GM23338 (cell line): Measurements from ENCODE around the gene CRX. TPM values are rescaled to one million over a fixed set of nuclear protein-coding genes. Genes with fewer than 3 reads are reported as not detected.

Experiments used
- ATAC-seq: fragments of 200-7000 bp; cut with Tn5 transposase; 3 replicates; pipeline ENCODE4 v1.9.1; 2020
- DNase-seq: peaks from one replicate; pipeline ENCODE4 v3.0.0-alpha.2; 2015; ENCODE audit warnings: low spot score
- H2AFZ ChIP-seq: fragments of 200-600 bp; sonication (generic); 2 replicates; pipeline ENCODE4 v1.8.0; 2016; ENCODE audit warnings: antibody characterized with exemption, mild to moderate bottlenecking, moderate library complexity
- H3F3A ChIP-seq: fragments of 200-600 bp; sonication (generic); replicated peaks from 2 replicates; pipeline ENCODE4 v1.8.0; 2017; ENCODE audit warnings: antibody characterized with exemption, mixed run types, low read depth
- H3K27ac ChIP-seq: fragments of 200-600 bp; sonication (generic); 2 replicates; pipeline ENCODE4 v1.6.1; 2016; ENCODE audit warnings: low read depth
- H3K27me3 ChIP-seq: fragments of 200-600 bp; sonication (generic); 2 replicates; pipeline ENCODE4 v1.8.0; 2016; ENCODE audit warnings: mild to moderate bottlenecking, mixed run types, moderate library complexity; ENCODE audit not compliant: insufficient read depth
- H3K36me3 ChIP-seq: fragments of 200-600 bp; sonication (generic); 2 replicates; pipeline ENCODE4 v1.8.0; 2016; ENCODE audit warnings: mild to moderate bottlenecking; ENCODE audit not compliant: insufficient read depth
- H3K4me1 ChIP-seq: fragments of 200-600 bp; sonication (generic); 2 replicates; pipeline ENCODE4 v1.8.0; 2016; ENCODE audit warnings: mild to moderate bottlenecking, moderate library complexity; ENCODE audit not compliant: insufficient read depth
- H3K4me2 ChIP-seq: fragments of 200-600 bp; sonication (generic); 2 replicates; pipeline ENCODE4 v1.7.1; 2017; ENCODE audit warnings: mixed run types
- H3K4me3 ChIP-seq: fragments of 200-600 bp; sonication (generic); 2 replicates; pipeline ENCODE4 v1.6.1; 2016; ENCODE audit warnings: mixed run types
- H3K79me2 ChIP-seq: fragments of 200-600 bp; sonication (generic); replicated peaks from 2 replicates; pipeline ENCODE4 v1.8.0; 2017; ENCODE audit warnings: mild to moderate bottlenecking; ENCODE audit not compliant: insufficient read depth
- H3K9me2 ChIP-seq: fragments of 200-600 bp; sonication (generic); 2 replicates; pipeline ENCODE4 v1.8.0; 2017; ENCODE audit not compliant: insufficient read depth
- H4K20me1 ChIP-seq: fragments of 200-600 bp; sonication (generic); replicated peaks from 2 replicates; pipeline ENCODE4 v1.8.0; 2017; ENCODE audit warnings: mild to moderate bottlenecking; ENCODE audit not compliant: insufficient read depth
- H3K27ac Mint-ChIP-seq: 2 replicates; pipeline ENCODE4 v1.8.0; 2020; ENCODE audit warnings: inconsistent platforms, mild to moderate bottlenecking, moderate library complexity, mixed read lengths
- H3K27me3 Mint-ChIP-seq: 3 replicates; pipeline ENCODE4 v1.8.0; 2022; ENCODE audit warnings: low read depth, mild to moderate bottlenecking, moderate library complexity, mixed read lengths, inconsistent platforms; ENCODE audit not compliant: insufficient read depth, poor library complexity
- H3K36me3 Mint-ChIP-seq: 3 replicates; pipeline ENCODE4 v1.8.0; 2021; ENCODE audit warnings: low read depth, mild to moderate bottlenecking, inconsistent platforms, moderate library complexity, mixed read lengths
- H3K4me1 Mint-ChIP-seq: 3 replicates; pipeline ENCODE4 v1.8.0; 2020; ENCODE audit warnings: mild to moderate bottlenecking, inconsistent platforms, mixed read lengths
- H3K4me3 Mint-ChIP-seq: 3 replicates; pipeline ENCODE4 v1.8.0; 2021; ENCODE audit warnings: moderate library complexity, mild to moderate bottlenecking, inconsistent platforms, mixed read lengths
- H3K9me3 Mint-ChIP-seq: 3 replicates; pipeline ENCODE4 v1.8.0; 2020; ENCODE audit warnings: moderate library complexity, mild to moderate bottlenecking, inconsistent platforms, mixed read lengths
- CTCF ChIP-seq, 2 experiments: fragments of 200-600 bp in 1 of 2; sonication (generic) in 1 of 2; conservative IDR thresholded peaks; 2 replicates each; pipeline versions ENCODE4 v1.5.1 to v1.6.1; 2016 to 2017; ENCODE audit warnings: antibody characterized with exemption in 2 of 2, low read depth in 2 of 2, mild to moderate bottlenecking in 2 of 2, moderate library complexity in 1 of 2
- EZH2 ChIP-seq: fragments of 200-600 bp; sonication (generic); IDR thresholded peaks from one replicate; pipeline ENCODE4 v1.8.0; 2017; ENCODE audit warnings: antibody characterized with exemption, mild to moderate bottlenecking, low read depth; ENCODE audit not compliant: unreplicated experiment
- JUNB ChIP-seq: IDR thresholded peaks from one replicate; pipeline ENCODE4 v1.6.1; 2016; ENCODE audit warnings: antibody characterized with exemption; ENCODE audit not compliant: unreplicated experiment
- NANOG ChIP-seq: IDR thresholded peaks from 2 replicates; pipeline ENCODE4 v1.6.1; 2016; ENCODE audit warnings: antibody characterized with exemption, borderline replicate concordance
- POLR2AphosphoS5 ChIP-seq: IDR thresholded peaks from 2 replicates; pipeline ENCODE4 v1.6.1; 2016; ENCODE audit warnings: antibody characterized with exemption, low read depth
- REST ChIP-seq: IDR thresholded peaks from one replicate; pipeline ENCODE4 v1.6.1; 2018; ENCODE audit warnings: antibody characterized with exemption; ENCODE audit not compliant: unreplicated experiment
- STAT1 ChIP-seq: IDR thresholded peaks from one replicate; pipeline ENCODE4 v1.6.1; 2016; ENCODE audit warnings: antibody characterized with exemption; ENCODE audit not compliant: unreplicated experiment
- ZNF331 ChIP-seq: fragments of 250-450 bp; sonication (Bioruptor Pico); IDR thresholded peaks from 2 replicates; pipeline ENCODE4 v1.5.0; 2020; ENCODE audit warnings: low read depth, mild to moderate bottlenecking, moderate library complexity
- ZNF462 ChIP-seq: fragments of 250-450 bp; sonication (Bioruptor Pico); IDR thresholded peaks from 2 replicates; pipeline ENCODE4 v1.5.0; 2020; ENCODE audit warnings: mild to moderate bottlenecking, moderate library complexity
- polyA plus RNA-seq: library from polyadenylated mRNA; unstranded; fragments of >200 nt; fragmentation: Nextera tagmentation; extraction: Ambion mirVana; gene quantifications from 2 replicates; pipeline ENCODE4 v1.2.1, GENCODE V29; 2016
- total RNA-seq: library from RNA; depleted of rRNA; stranded (reverse); fragments of >200 nt; shearing (Covaris generic); gene quantifications from 2 replicates; pipeline ENCODE4 v1.2.3, GENCODE V29; 2014

The CRX gene
- total and polyA plus RNA-seq, 2 experiments from 2014 or later, result 0.15 TPM; not detected in 1

- Mint-ChIP-seq H3K36me3 (peaks cover 2% of the 10 kb centered on the region; the same call in 1 of the 3 replicates), H3K4me1 (peaks cover 11% of the 10 kb centered on the region), H3K9me3 (0 out of 3 replicates have a peak, but pooled peaks cover 3% of the 10 kb centered on the region), H3K27ac (no peak overlapping the region), H3K4me3 (no peak overlapping the region; the same call in 2 of the 3 replicates), H3K27me3 (peaks cover 7% of the 10 kb centered on the region)
- Histone ChIP-seq H4K20me1 (no peaks in the 10 kb centered on the region), H3K9me2 (no peaks in the 10 kb centered on the region), H3K27ac (no peak overlapping the region), H3K79me2 (no peaks in the 10 kb centered on the region), H2AFZ (peak overlapping the region; percentile 94; the same call in 1 of the 2 replicates), H3K4me1 (peaks cover 3% of the 10 kb centered on the region; the same call in 1 of the 2 replicates), H3K4me2 (no peak overlapping the region), H3F3A (no peaks in the 10 kb centered on the region), H3K4me3 (no peak overlapping the region), H3K36me3 (no peaks in the 10 kb centered on the region), H3K27me3 (no peaks in the 10 kb centered on the region)
- TF ChIP-seq STAT1 (no peak), JUNB (no peak), NANOG (no peak), CTCF (conservative IDR thresholded peaks at IDR 0.05; ENCODE audit: low read depth in 2 of 2) (no peak), REST (no peak), EZH2 (no peak), ZNF462 (no peak), POLR2AphosphoS5 (no peak), ZNF331 (no peak)
- ATAC-seq (no peak), DNase-seq (no peak)
These were observed 39.9 kb downstream of the CRX start for GRCh38 chr19:47861630-47862029.
